Measurements from ENCODE around the gene SLC37A1. TPM values are rescaled to one million over a fixed set of nuclear protein-coding genes. Genes with fewer than 3 reads are reported as not detected.

The SLC37A1 gene
- polyA plus RNA-seq, 4 donors: 30.0 to 80.7 (median 37.6) TPM

DNA sequence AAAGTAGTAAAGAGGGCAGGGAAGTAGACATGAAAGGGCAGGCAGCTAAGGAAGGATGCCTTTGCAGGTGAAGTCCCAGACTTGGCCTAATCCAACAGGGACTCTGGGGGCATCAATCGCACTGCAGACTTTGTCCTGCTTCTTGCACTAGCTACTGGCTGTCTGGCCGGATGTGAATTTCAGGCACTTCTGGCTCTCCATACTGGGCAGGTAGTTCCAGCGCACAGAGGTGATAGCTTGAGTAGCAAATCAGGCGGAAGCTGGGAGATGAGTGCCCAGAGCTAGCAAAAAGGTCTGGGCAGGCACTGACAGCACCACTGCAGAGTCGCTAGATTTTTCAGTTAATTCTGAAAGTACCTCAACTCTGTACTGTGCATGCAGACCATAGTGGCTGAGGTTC lies 18.6 kb upstream of the SLC37A1 start:
- Histone ChIP-seq H3K9me3 (ENCODE audit: control insufficient read depth in 2 of 2, insufficient read depth in 1 of 2, low read depth in 1 of 2, low read length in 1 of 2) (no peaks in the 10 kb centered on the region), H3K27me3 (ENCODE audit: control insufficient read depth in 3 of 3, insufficient read depth in 3 of 3, low read length in 3 of 3) (no peaks in the 10 kb centered on the region), H3K36me3 (ENCODE audit: control insufficient read depth in 3 of 3, insufficient read depth in 2 of 3, low read depth in 1 of 3, low read length in 3 of 3) (no peaks in the 10 kb centered on the region), H3K4me3 (ENCODE audit: low read depth in 1 of 3, low read length in 3 of 3) (peak overlapping the region in 2 of 3 donors; percentile 52 to 55), H3K4me1 (ENCODE audit: control insufficient read depth in 3 of 3, insufficient read depth in 2 of 3, low read depth in 1 of 3, low read length in 2 of 3) (peaks cover 6 to 56% (median 8%) of the 10 kb centered on the region in 3 donors), H3K27ac (ENCODE audit: low read depth in 1 of 3, low read length in 2 of 3) (peak overlapping the region; percentile 80 to 91 (median 86))
- FAIRE-seq (no peak), DNase-seq (peak; percentile 31 to 48)
- WGBS, 3 donors: 40 to 76% (median 46%) methylated on average over 5 of the region's 5 CpGs

DNA sequence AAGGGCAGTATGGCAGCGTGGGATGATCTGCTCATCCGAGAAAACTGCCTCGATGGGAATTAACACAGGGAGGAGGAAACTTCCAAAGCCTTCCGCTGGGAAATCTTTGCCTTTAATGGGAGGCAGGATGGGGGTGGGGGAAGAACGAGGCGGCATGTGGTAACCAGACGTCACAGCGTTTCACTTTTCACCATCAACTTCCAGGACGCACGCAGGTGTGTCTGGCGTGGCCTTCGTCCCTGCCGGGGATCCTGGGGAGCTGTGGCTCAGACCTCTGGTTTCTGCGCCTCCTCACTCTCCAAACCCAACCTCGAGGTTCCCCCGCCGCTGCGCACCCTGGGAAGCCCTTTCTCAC lies 17.9 kb upstream of the SLC37A1 start:
- no peak for FAIRE-seq
- DNase-seq: peak in 1 of 2 donors; percentile 87
- Histone ChIP-seq H3K9me3 (ENCODE audit: control insufficient read depth in 2 of 2, insufficient read depth in 1 of 2, low read depth in 1 of 2, low read length in 1 of 2) (no peaks in the 10 kb centered on the region), H3K27ac (ENCODE audit: low read depth in 1 of 3, low read length in 2 of 3) (peak overlapping the region; percentile 80 to 91 (median 86)), H3K4me1 (ENCODE audit: control insufficient read depth in 3 of 3, insufficient read depth in 2 of 3, low read depth in 1 of 3, low read length in 2 of 3) (peaks cover 6 to 49% (median 8%) of the 10 kb centered on the region in 3 donors), H3K4me3 (ENCODE audit: low read depth in 1 of 3, low read length in 3 of 3) (peak overlapping the region; percentile 33 to 55 (median 52)), H3K36me3 (ENCODE audit: control insufficient read depth in 3 of 3, insufficient read depth in 2 of 3, low read depth in 1 of 3, low read length in 3 of 3) (no peaks in the 10 kb centered on the region), H3K27me3 (ENCODE audit: control insufficient read depth in 3 of 3, insufficient read depth in 3 of 3, low read length in 3 of 3) (no peaks in the 10 kb centered on the region)
- 0 to 3% (median 2%) methylated on average over 17 to 18 of the region's 18 CpGs for WGBS, 3 donors

DNA sequence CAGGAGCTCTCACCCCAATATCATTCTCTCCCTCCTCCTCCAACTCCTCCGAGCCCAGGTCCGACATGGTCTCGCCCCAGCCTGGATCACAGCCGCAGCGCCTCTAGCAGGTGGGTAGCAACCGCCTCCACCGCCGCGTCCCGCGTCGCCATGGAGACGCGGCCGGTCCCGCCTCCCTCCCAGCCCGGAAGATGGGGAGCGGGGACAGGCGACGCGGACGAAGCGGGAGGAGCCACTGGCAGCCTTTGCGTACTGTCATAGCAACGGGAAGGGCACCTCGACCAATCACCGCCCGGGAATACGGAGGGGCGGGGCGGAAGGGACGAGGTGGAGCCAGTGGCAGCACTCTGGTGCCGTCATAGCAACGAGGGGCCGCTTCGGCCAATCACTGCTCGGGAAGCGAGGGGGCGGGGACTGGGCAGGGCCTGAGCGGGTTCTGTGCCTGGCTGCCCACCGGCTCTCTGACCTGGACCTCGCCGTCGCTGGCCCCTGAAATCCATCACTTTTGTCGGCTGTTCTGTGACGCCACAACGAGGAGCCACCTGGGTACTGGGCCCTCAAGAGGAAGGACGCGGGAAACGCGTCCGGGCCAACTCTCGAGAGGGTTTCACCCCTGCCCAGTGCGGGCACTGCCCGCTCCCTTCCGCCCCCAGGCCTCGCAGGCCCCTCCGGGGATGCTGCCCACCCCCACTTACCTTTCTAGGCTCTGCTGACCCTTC lies 17.4 kb upstream of the SLC37A1 start, which contains the start of gene RSPH1:
TSS of gene RSPH1 (minus strand) at position 105 of the 719 bp plus-strand sequence. CDS start at position 67, 38 bp downstream.
- peak within 1 kb of the TSS; percentile 33 to 71 (median 64) for H3K4me3 ChIP-seq (ENCODE audit: low read depth in 1 of 3, low read length in 3 of 3)
- FAIRE-seq (no peak), DNase-seq (peak; percentile 100)
- no peaks in the 10 kb centered on the region for H3K9me3 ChIP-seq (ENCODE audit: control insufficient read depth in 2 of 2, insufficient read depth in 1 of 2, low read depth in 1 of 2, low read length in 1 of 2)
- H3K27me3 ChIP-seq (ENCODE audit: control insufficient read depth in 3 of 3, insufficient read depth in 3 of 3, low read length in 3 of 3): no peaks in the 10 kb centered on the region
- H3K4me1 ChIP-seq (ENCODE audit: control insufficient read depth in 3 of 3, insufficient read depth in 2 of 3, low read depth in 1 of 3, low read length in 2 of 3): peaks cover 2 to 45% (median 8%) of the 10 kb centered on the region in 3 donors
- WGBS, 3 donors: 0 to 1% (median 0%) methylated on average over 57 to 58 of the region's 58 CpGs
- H3K36me3 ChIP-seq (ENCODE audit: control insufficient read depth in 3 of 3, insufficient read depth in 2 of 3, low read depth in 1 of 3, low read length in 3 of 3): no peaks in the 10 kb centered on the region
- H3K27ac ChIP-seq (ENCODE audit: low read depth in 1 of 3, low read length in 2 of 3): peak within 1 kb of the TSS; percentile 80 to 91 (median 88)

DNA sequence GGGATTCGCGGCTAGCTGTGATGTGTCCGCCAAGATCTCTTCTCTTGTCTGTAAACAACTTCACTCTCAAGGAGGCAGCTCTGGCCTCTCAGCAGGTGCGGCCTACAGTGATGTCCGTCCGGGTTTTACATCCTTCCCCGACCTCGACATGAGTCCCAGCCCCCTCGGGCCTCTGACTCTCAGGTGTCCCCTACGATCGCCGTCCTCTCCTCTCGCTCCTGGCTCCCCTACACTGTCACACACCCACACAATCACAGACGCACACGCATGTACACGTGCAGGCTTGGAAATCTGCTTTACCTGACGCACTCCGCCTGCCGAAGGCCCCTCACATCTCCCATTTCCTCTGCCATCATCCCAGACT lies 16.8 kb upstream of the SLC37A1 start:
- no peaks in the 10 kb centered on the region for H3K27me3 ChIP-seq (ENCODE audit: control insufficient read depth in 3 of 3, insufficient read depth in 3 of 3, low read length in 3 of 3)
- FAIRE-seq (no peak), DNase-seq (peak in 1 of 2 donors; percentile 70)
- peak overlapping the region; percentile 20 to 71 (median 64) for H3K4me3 ChIP-seq (ENCODE audit: low read depth in 1 of 3, low read length in 3 of 3)
- H3K9me3 ChIP-seq (ENCODE audit: control insufficient read depth in 2 of 2, insufficient read depth in 1 of 2, low read depth in 1 of 2, low read length in 1 of 2): no peaks in the 10 kb centered on the region
- H3K27ac ChIP-seq (ENCODE audit: low read depth in 1 of 3, low read length in 2 of 3): peak overlapping the region; percentile 71 to 88 (median 88)
- no peaks in the 10 kb centered on the region for H3K36me3 ChIP-seq (ENCODE audit: control insufficient read depth in 3 of 3, insufficient read depth in 2 of 3, low read depth in 1 of 3, low read length in 3 of 3)
- 9 to 18% (median 15%) methylated on average over 19 of the region's 19 CpGs for WGBS, 3 donors
- peaks cover 2 to 40% (median 8%) of the 10 kb centered on the region in 3 donors for H3K4me1 ChIP-seq (ENCODE audit: control insufficient read depth in 3 of 3, insufficient read depth in 2 of 3, low read depth in 1 of 3, low read length in 2 of 3)

DNA sequence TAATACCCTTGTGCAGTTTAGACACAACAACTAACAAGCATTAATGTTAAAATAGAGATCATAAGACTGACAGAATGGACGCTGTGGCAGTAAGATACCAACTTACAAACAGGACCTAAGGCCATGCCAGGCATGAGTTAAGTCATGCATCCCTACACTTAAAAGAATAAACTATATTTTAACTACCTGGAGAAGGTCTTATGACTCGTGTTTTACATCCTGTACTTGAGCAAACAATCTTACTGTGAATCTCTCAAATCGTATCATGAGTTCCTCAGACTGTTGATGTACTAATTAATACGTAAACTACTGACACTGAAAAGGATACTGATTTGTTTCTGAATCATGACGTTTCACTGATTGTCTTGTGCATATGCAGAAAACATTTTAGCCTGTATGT lies 15.6 kb upstream of the SLC37A1 start:
- Histone ChIP-seq H3K27ac (ENCODE audit: low read depth in 1 of 3, low read length in 2 of 3) (no peak overlapping the region), H3K36me3 (ENCODE audit: control insufficient read depth in 3 of 3, insufficient read depth in 2 of 3, low read depth in 1 of 3, low read length in 3 of 3) (no peaks in the 10 kb centered on the region), H3K4me3 (ENCODE audit: low read depth in 1 of 3, low read length in 3 of 3) (no peak overlapping the region), H3K27me3 (ENCODE audit: control insufficient read depth in 3 of 3, insufficient read depth in 3 of 3, low read length in 3 of 3) (no peaks in the 10 kb centered on the region), H3K4me1 (ENCODE audit: control insufficient read depth in 3 of 3, insufficient read depth in 2 of 3, low read depth in 1 of 3, low read length in 2 of 3) (peaks cover 2 to 28% (median 5%) of the 10 kb centered on the region in 3 donors), H3K9me3 (ENCODE audit: control insufficient read depth in 2 of 2, insufficient read depth in 1 of 2, low read depth in 1 of 2, low read length in 1 of 2) (no peaks in the 10 kb centered on the region)
- 68 to 80% (median 71%) methylated on average over 5 of the region's 5 CpGs for WGBS, 3 donors
- DNase-seq: no peak
- FAIRE-seq: no peak

- H3K36me3 ChIP-seq (ENCODE audit: control insufficient read depth in 3 of 3, insufficient read depth in 2 of 3, low read depth in 1 of 3, low read length in 3 of 3): no peaks in the 10 kb centered on the region
- no peaks in the 10 kb centered on the region for H3K9me3 ChIP-seq (ENCODE audit: control insufficient read depth in 2 of 2, insufficient read depth in 1 of 2, low read depth in 1 of 2, low read length in 1 of 2)
- FAIRE-seq (no peak), DNase-seq (no peak)
- WGBS, 3 donors: 82 to 94% (median 93%) methylated on average over 15 of the region's 15 CpGs
- H3K27ac ChIP-seq (ENCODE audit: low read depth in 1 of 3, low read length in 2 of 3): no peak overlapping the region
- no peak overlapping the region for H3K4me3 ChIP-seq (ENCODE audit: low read depth in 1 of 3, low read length in 3 of 3)
- no peaks in the 10 kb centered on the region for H3K27me3 ChIP-seq (ENCODE audit: control insufficient read depth in 3 of 3, insufficient read depth in 3 of 3, low read length in 3 of 3)
- H3K4me1 ChIP-seq (ENCODE audit: control insufficient read depth in 3 of 3, insufficient read depth in 2 of 3, low read depth in 1 of 3, low read length in 2 of 3): peaks cover 0 to 21% (median 2%) of the 10 kb centered on the region in 3 donors
Observed at GRCh38 chr21:42499444-42500112, 14.1 kb upstream of the SLC37A1 start.

GRCh38 chr21:42500225-42500624 lies 13.4 kb upstream of the SLC37A1 start:
- no peak for DNase-seq

DNA sequence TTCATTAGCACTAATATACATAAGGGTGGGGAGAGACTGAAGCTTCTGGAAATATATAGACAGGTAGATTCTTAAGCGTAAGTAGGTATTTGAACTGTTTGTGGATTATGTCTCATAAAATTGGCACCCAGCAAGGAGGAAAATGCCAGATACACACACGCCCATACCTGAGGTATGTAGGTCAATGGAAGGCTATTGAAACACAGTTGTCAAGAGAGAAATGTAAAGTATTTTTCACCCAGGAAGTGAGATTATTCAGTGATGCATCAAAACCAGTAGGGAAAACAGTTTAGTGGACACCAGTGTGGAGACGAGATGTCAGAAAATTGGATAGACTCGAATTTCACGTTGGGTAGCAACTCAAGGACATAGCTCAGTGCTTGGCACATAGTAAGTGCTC lies 12.9 kb upstream of the SLC37A1 start:
- Histone ChIP-seq H3K36me3 (ENCODE audit: control insufficient read depth in 3 of 3, insufficient read depth in 2 of 3, low read depth in 1 of 3, low read length in 3 of 3) (no peaks in the 10 kb centered on the region), H3K27ac (ENCODE audit: low read depth in 1 of 3, low read length in 2 of 3) (no peak overlapping the region), H3K4me3 (ENCODE audit: low read depth in 1 of 3, low read length in 3 of 3) (no peak overlapping the region), H3K9me3 (ENCODE audit: control insufficient read depth in 2 of 2, insufficient read depth in 1 of 2, low read depth in 1 of 2, low read length in 1 of 2) (no peaks in the 10 kb centered on the region), H3K27me3 (ENCODE audit: control insufficient read depth in 3 of 3, insufficient read depth in 3 of 3, low read length in 3 of 3) (no peaks in the 10 kb centered on the region), H3K4me1 (ENCODE audit: control insufficient read depth in 3 of 3, insufficient read depth in 2 of 3, low read depth in 1 of 3, low read length in 2 of 3) (peaks cover 0 to 12% (median 2%) of the 10 kb centered on the region in 3 donors)
- DNase-seq: no peak
- 70 to 86% (median 76%) methylated on average over 5 of the region's 5 CpGs for WGBS, 3 donors
- no peak for FAIRE-seq

More at GRCh38 chr21:42500225-42500624, 13.4 kb upstream of the SLC37A1 start:
- H3K9me3 ChIP-seq (ENCODE audit: control insufficient read depth in 2 of 2, insufficient read depth in 1 of 2, low read depth in 1 of 2, low read length in 1 of 2): no peaks in the 10 kb centered on the region
- H3K27ac ChIP-seq (ENCODE audit: low read depth in 1 of 3, low read length in 2 of 3): no peak overlapping the region
- H3K27me3 ChIP-seq (ENCODE audit: control insufficient read depth in 3 of 3, insufficient read depth in 3 of 3, low read length in 3 of 3): no peaks in the 10 kb centered on the region
- no peaks in the 10 kb centered on the region for H3K36me3 ChIP-seq (ENCODE audit: control insufficient read depth in 3 of 3, insufficient read depth in 2 of 3, low read depth in 1 of 3, low read length in 3 of 3)
- no peak overlapping the region for H3K4me3 ChIP-seq (ENCODE audit: low read depth in 1 of 3, low read length in 3 of 3)
- 83 to 90% (median 84%) methylated on average over 4 of the region's 4 CpGs for WGBS, 3 donors
- FAIRE-seq: no peak
- H3K4me1 ChIP-seq (ENCODE audit: control insufficient read depth in 3 of 3, insufficient read depth in 2 of 3, low read depth in 1 of 3, low read length in 2 of 3): peaks cover 0 to 16% (median 2%) of the 10 kb centered on the region in 3 donors

Measured in small intestine (tissue), 7 donors.